Stomach (tissue), 9 donors: Measurements from ENCODE around the gene GDNF. TPM values are rescaled to one million over a fixed set of nuclear protein-coding genes. Genes with fewer than 3 reads are reported as not detected.

Source experiments
- DNase-seq, 2 donors: peaks; one replicate each; pipeline versions ENCODE4 v3.0.0 to v3.0.0-alpha.2; 2013 to 2019
- H3K27ac ChIP-seq, 5 donors: fragments of 200-600 bp in 4 of 5; sonication (generic) in 4 of 5; one replicate each; pipeline ENCODE4 v1.5.1; 2013 to 2019; ENCODE audit warnings: mild to moderate bottlenecking in 1 of 5, moderate library complexity in 1 of 5
- H3K27me3 ChIP-seq, 3 donors: fragments of 200-600 bp; sonication (generic); one replicate each; pipeline ENCODE4 v1.5.1; 2017 to 2019; ENCODE audit warnings: mixed run types in 1 of 3
- H3K36me3 ChIP-seq, 4 donors: fragments of 200-600 bp; sonication (generic); 1 replicate in 3 of 4; 2 replicates in 1 of 4; pipeline ENCODE4 v1.5.1; 2016 to 2019
- H3K4me1 ChIP-seq, 4 donors: fragments of 200-600 bp; sonication (generic); one replicate each; pipeline ENCODE4 v1.5.1; 2016 to 2019
- H3K4me3 ChIP-seq, 4 donors: fragments of 200-600 bp; sonication (generic) in 3 of 4; one replicate each; pipeline ENCODE4 v1.5.1; 2016 to 2019; ENCODE audit warnings: mild to moderate bottlenecking in 1 of 4
- H3K9me3 ChIP-seq, 4 donors: fragments of 200-600 bp; sonication (generic); one replicate each; pipeline ENCODE4 v1.5.1; 2016 to 2019
- CTCF ChIP-seq, 7 experiments: fragments of 450-650 bp in 4 of 7; fragments of 200-600 bp in 3 of 7; sonication (generic) in 3 of 7; IDR thresholded peaks; one replicate each; pipeline ENCODE4 v1.5.1; 2016 to 2019; ENCODE audit warnings: antibody characterized with exemption in 7 of 7, control low read depth in 2 of 7, mild to moderate bottlenecking in 1 of 7
- EP300 ChIP-seq: sonication (generic); formaldehyde crosslinking; IDR thresholded peaks from one replicate; pipeline ENCODE4 v1.6.1; 2017; ENCODE audit warnings: antibody characterized with exemption
- POLR2A ChIP-seq, 4 donors: fragments of 450-650 bp; IDR thresholded peaks; one replicate each; pipeline ENCODE4 v1.6.1; 2016; ENCODE audit warnings: antibody characterized with exemption in 4 of 4, control low read depth in 2 of 4, mild to moderate bottlenecking in 1 of 4, moderate library complexity in 1 of 4
- POLR2AphosphoS5 ChIP-seq, 3 donors: sonication (generic); formaldehyde crosslinking; IDR thresholded peaks; one replicate each; pipeline ENCODE4 v1.6.1; 2016; ENCODE audit warnings: antibody characterized with exemption in 3 of 3
- WGBS, 5 donors: extraction: QIAGEN DNeasy Blood & Tissue Kit in 3 of 5; methylation state at CpG; one replicate each; pipeline versions ENCODE4 v1.1.5 to v1.1.7; 2013 to 2018; 5-methylcytosine and 5-hydroxymethylcytosine counted together
- intact Hi-C: fragments of 100-400 bp; cut with DNase I; formaldehyde crosslinking; loops from one replicate; pipeline ENCODE4 v1.15.1; 2023; ENCODE audit warnings: low total_unique reads
- polyA plus RNA-seq, 3 donors: library from polyadenylated mRNA; stranded (reverse); fragments of 200-250 nt; gene quantifications; one replicate each; pipeline ENCODE4 v1.2.3, GENCODE V29; 2013
- total RNA-seq, 5 donors: library from RNA; depleted of rRNA; stranded (reverse); fragments of >200 nt; gene quantifications; one replicate each; pipeline versions ENCODE4 v1.1.0 to v1.2.3, GENCODE V29; 2014 to 2016
- donor health status: healthy with polysubstance abuse.
- donor health status: Bipolar disorder and iron deficiency.
- donor health status: healthy.

The GDNF gene
- total and polyA plus RNA-seq, 8 donors: 0.29 to 1.1 (median 0.73) TPM; not detected in 2

GRCh38 chr5:37815913-37816312 is 23.9 kb downstream of the GDNF start:
- H3K9me3 ChIP-seq: no peaks in the 10 kb centered on the region
- H3K27ac ChIP-seq: no peak overlapping the region
- H3K27me3 ChIP-seq: peaks cover 0 to 3% (median 2%) of the 10 kb centered on the region in 3 donors
- H3K4me3 ChIP-seq: no peak overlapping the region
- peaks cover 0 to 14% (median 2%) of the 10 kb centered on the region in 4 donors for H3K36me3 ChIP-seq
- TF ChIP-seq POLR2AphosphoS5 (IDR thresholded peaks at IDR 0.05) (no peak), EP300 (no peak), POLR2A (IDR thresholded peaks at IDR 0.05) (no peak), CTCF (IDR thresholded peaks at IDR 0.05) (no peak)
- WGBS, 5 donors: 61 to 82% (median 70%) methylated on average over 7 of the region's 7 CpGs
- H3K4me1 ChIP-seq: no peaks in the 10 kb centered on the region
- DNase-seq: no peak
- intact Hi-C loops: no loop called here

DNA sequence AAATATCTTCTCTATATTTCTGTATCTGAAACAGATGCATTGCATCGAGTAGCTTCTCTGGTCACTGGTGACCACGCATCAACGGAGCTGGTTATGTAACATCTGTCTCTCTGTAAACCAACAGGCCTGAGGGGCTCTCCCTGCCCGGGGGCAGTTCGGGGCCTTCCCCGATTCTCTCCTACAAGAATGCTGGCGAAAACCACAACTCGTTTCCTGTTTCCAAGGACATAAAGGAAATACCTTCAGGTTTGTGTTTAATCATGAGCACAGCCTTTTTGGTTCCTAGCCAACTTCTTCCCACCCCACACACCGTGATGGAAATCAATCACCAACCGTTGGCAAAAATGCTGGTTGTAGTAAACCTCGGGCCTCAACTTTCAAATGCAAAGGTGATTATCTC is 25.1 kb downstream of the GDNF start:
- no peak for DNase-seq
- Histone ChIP-seq H3K4me1 (no peaks in the 10 kb centered on the region), H3K27ac (no peak overlapping the region), H3K9me3 (no peaks in the 10 kb centered on the region), H3K36me3 (peaks cover 0 to 14% (median 2%) of the 10 kb centered on the region in 4 donors), H3K27me3 (peaks cover 0 to 7% (median 3%) of the 10 kb centered on the region in 3 donors), H3K4me3 (no peak overlapping the region)
- intact Hi-C loops: no loop called here
- 49 to 67% (median 64%) methylated on average over 11 of the region's 11 CpGs for WGBS, 5 donors
- TF ChIP-seq POLR2AphosphoS5 (IDR thresholded peaks at IDR 0.05) (no peak), CTCF (IDR thresholded peaks at IDR 0.05) (no peak), POLR2A (IDR thresholded peaks at IDR 0.05) (no peak), EP300 (no peak)

- no peak for DNase-seq
- Histone ChIP-seq H3K4me1 (no peaks in the 10 kb centered on the region), H3K9me3 (no peaks in the 10 kb centered on the region), H3K27me3 (peaks cover 0 to 7% (median 3%) of the 10 kb centered on the region in 3 donors), H3K36me3 (peaks cover 0 to 14% (median 2%) of the 10 kb centered on the region in 4 donors), H3K4me3 (no peak overlapping the region), H3K27ac (no peak overlapping the region)
- WGBS, 5 donors: 88 to 97% (median 97%) methylated on average over 2 of the region's 2 CpGs
- intact Hi-C loops: no loop called here
- no peak for TF ChIP-seq POLR2AphosphoS5 (IDR thresholded peaks at IDR 0.05)
- TF ChIP-seq CTCF (IDR thresholded peaks at IDR 0.05): no peak
- no peak for TF ChIP-seq POLR2A (IDR thresholded peaks at IDR 0.05)
- TF ChIP-seq EP300: no peak
Observed at GRCh38 chr5:37812365-37812764, 27.5 kb downstream of the GDNF start.

DNA sequence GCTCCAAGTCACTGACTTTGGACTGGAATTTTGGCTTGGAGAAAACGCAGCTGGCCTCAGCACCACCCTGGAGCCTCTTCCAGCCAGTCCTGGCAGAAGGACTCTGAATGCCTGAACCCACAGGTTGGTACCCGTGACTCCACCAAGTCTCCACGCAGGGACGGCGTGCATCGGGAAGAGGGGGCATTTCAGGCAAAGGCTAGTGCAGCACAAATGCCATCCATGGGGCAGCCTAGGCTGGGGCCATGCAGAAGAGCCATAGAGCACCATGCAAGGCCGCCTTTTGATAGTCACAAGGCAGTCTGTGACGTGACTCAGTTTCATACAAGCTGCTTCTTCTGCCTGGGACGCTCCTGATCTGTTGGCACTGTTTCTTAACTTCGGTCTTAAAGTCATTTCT is 28.0 kb downstream of the GDNF start:
- no peak overlapping the region for H3K4me3 ChIP-seq
- H3K9me3 ChIP-seq: no peaks in the 10 kb centered on the region
- H3K36me3 ChIP-seq: peaks cover 0 to 14% (median 2%) of the 10 kb centered on the region in 4 donors
- TF ChIP-seq EP300: no peak
- TF ChIP-seq CTCF (IDR thresholded peaks at IDR 0.05): no peak
- no peak for TF ChIP-seq POLR2AphosphoS5 (IDR thresholded peaks at IDR 0.05)
- no peak for TF ChIP-seq POLR2A (IDR thresholded peaks at IDR 0.05)
- intact Hi-C loops: no loop called here
- H3K27ac ChIP-seq: no peak overlapping the region
- H3K27me3 ChIP-seq: peaks cover 0 to 7% (median 3%) of the 10 kb centered on the region in 3 donors
- no peaks in the 10 kb centered on the region for H3K4me1 ChIP-seq
- no peak for DNase-seq
- WGBS, 5 donors: 87 to 90% (median 88%) methylated on average over 10 of the region's 10 CpGs
